HepG2 (cell line): Measurements from ENCODE around the gene GPR173. TPM values are rescaled to one million over a fixed set of nuclear protein-coding genes. Genes with fewer than 3 reads are reported as not detected.
A peak's percentile ranks its signal among the peaks of the same experiment; 100 is the strongest.

ENCODE experiments used
- ATAC-seq: fragments of 200-7000 bp; cut with Tn5 transposase; 3 replicates; pipeline ENCODE4 v1.9.1; 2020; ENCODE audit warnings: mild to moderate bottlenecking, moderate library complexity
- BruUV-seq: library from RNA; stranded (reverse); fragments of 400-500 nt; replicated peaks from 2 replicates; lab custom pipeline; 2021; lab: Mats Ljungman, UMichigan
- CTCF ChIA-PET: fragments of 300-600 bp; formaldehyde crosslinking; extraction: SDS; loops from one replicate; lab custom pipeline; 2021; ENCODE audit warnings: low total read pairs, inconsistent platforms, low intra/inter-chr PET ratio; lab: Yijun Ruan, JAX
- POLR2A ChIA-PET: fragments of 350-600 bp; sonication (Branson Sonifier 250); formaldehyde crosslinking; loops from one replicate; lab custom pipeline; 2020; ENCODE audit warnings: antibody characterized with exemption, inconsistent platforms; lab: Yijun Ruan, JAX
- DNase-seq: peaks from one replicate; pipeline ENCODE4 v3.0.0-alpha.2; 2015; ENCODE audit warnings: low spot score
- FAIRE-seq: peaks from 3 replicates; lab custom pipeline; 2011; peaks lifted over from hg19 to GRCh38; lab: Jason Lieb, UNC
- H2AFZ ChIP-seq: one replicate; pipeline ENCODE4 v1.6.1; 2011; ENCODE audit warnings: low read length, inconsistent platforms
- H3K27ac ChIP-seq: fragments of 300-600 bp; 3 replicates; pipeline ENCODE4 v1.8.0; 2011; ENCODE audit warnings: mixed run types, mild to moderate bottlenecking, mixed read lengths, low read length, inconsistent platforms; ENCODE audit not compliant: insufficient read depth; ENCODE audit errors: extremely low read length
- H3K27me3 ChIP-seq, 2 experiments: fragments of 200-600 bp in 1 of 2; 2 replicates in 1 of 2; 3 replicates in 1 of 2; pipeline versions ENCODE4 v1.6.0 to v1.8.0; 2011; ENCODE audit warnings: low read length in 2 of 2, mild to moderate bottlenecking in 2 of 2, moderate library complexity in 2 of 2, inconsistent platforms in 1 of 2; ENCODE audit not compliant: insufficient read depth in 2 of 2, control insufficient read depth in 1 of 2
- H3K36me3 ChIP-seq, 2 experiments: fragments of 200-600 bp in 1 of 2; replicated peaks in 1 of 2; 2 replicates in 1 of 2; 3 replicates in 1 of 2; pipeline versions ENCODE4 v1.5.1 to v1.8.0; 2011; ENCODE audit warnings: low read length in 2 of 2, inconsistent platforms in 1 of 2; ENCODE audit not compliant: insufficient read depth in 2 of 2, control insufficient read depth in 1 of 2
- H3K4me1 ChIP-seq: 2 replicates; pipeline ENCODE4 v1.5.1; 2012; ENCODE audit warnings: low read length, inconsistent platforms; ENCODE audit not compliant: insufficient read depth
- H3K4me2 ChIP-seq: 2 replicates; pipeline ENCODE4 v1.6.0; 2011; ENCODE audit warnings: low read depth, low read length, inconsistent platforms
- H3K4me3 ChIP-seq, 3 experiments: fragments of 200-600 bp in 1 of 3; sonication (generic), shearing (Covaris generic) in 1 of 3; replicated peaks in 1 of 3; 2 replicates each; pipeline ENCODE4 v1.5.1; 2011 to 2016; ENCODE audit warnings: low read length in 3 of 3, inconsistent platforms in 2 of 3, low read depth in 2 of 3, mild to moderate bottlenecking in 2 of 3, control low read depth in 1 of 3, mixed read lengths in 1 of 3; ENCODE audit not compliant: insufficient read depth in 1 of 3
- H3K79me2 ChIP-seq: one replicate; pipeline ENCODE4 v1.6.1; 2011; ENCODE audit warnings: low read length, inconsistent platforms; ENCODE audit not compliant: insufficient read depth
- H3K9ac ChIP-seq: 2 replicates; pipeline ENCODE4 v1.6.0; 2011; ENCODE audit warnings: mild to moderate bottlenecking, low read depth, low read length, inconsistent platforms; ENCODE audit not compliant: insufficient read depth
- H3K9me3 ChIP-seq: 2 replicates; pipeline ENCODE4 v1.5.1; 2012; ENCODE audit warnings: mild to moderate bottlenecking, low read length
- H4K20me1 ChIP-seq: 2 replicates; pipeline ENCODE4 v1.6.0; 2011; ENCODE audit warnings: inconsistent platforms, mild to moderate bottlenecking, low read length, moderate library complexity; ENCODE audit not compliant: insufficient read depth
- BATF2 ChIP-seq: sonication (generic); formaldehyde crosslinking; IDR thresholded peaks from 2 replicates; pipeline ENCODE4 v1.8.0; 2022; ENCODE audit warnings: mild to moderate bottlenecking, missing genetic modification reagents, moderate library complexity
- ELF4 ChIP-seq: sonication (generic); formaldehyde crosslinking; IDR thresholded peaks from 2 replicates; pipeline ENCODE4 v1.5.0; 2020; ENCODE audit warnings: missing genetic modification reagents, mild to moderate bottlenecking, moderate library complexity, borderline replicate concordance
- ERF ChIP-seq: IDR thresholded peaks from 2 replicates; pipeline ENCODE4 v1.6.1; 2018; ENCODE audit warnings: missing biosample characterization, missing genetic modification reagents
- FOXO1 ChIP-seq: sonication (generic); formaldehyde crosslinking; IDR thresholded peaks from 2 replicates; pipeline ENCODE4 v1.4.0; 2020; ENCODE audit warnings: missing genetic modification reagents
- HHEX ChIP-seq: IDR thresholded peaks from 2 replicates; pipeline ENCODE4 v1.6.1; 2016; ENCODE audit warnings: control low read depth
- KDM6A ChIP-seq: IDR thresholded peaks from 2 replicates; pipeline ENCODE4 v1.6.1; 2016; ENCODE audit warnings: low read depth
- MXI1 ChIP-seq: IDR thresholded peaks from 3 replicates; pipeline ENCODE4 v1.6.1; 2012; ENCODE audit warnings: low read depth, low read length, inconsistent platforms, borderline replicate concordance
- NONO ChIP-seq, 2 experiments: fragments of 450-650 bp in 1 of 2; sonication (generic) in 1 of 2; formaldehyde crosslinking in 1 of 2; IDR thresholded peaks in 1 of 2; conservative IDR thresholded peaks in 1 of 2; 2 replicates each; pipeline versions ENCODE4 v1.6.1 to v1.8.0; 2017 to 2022; ENCODE audit warnings: mild to moderate bottlenecking in 1 of 2, missing genetic modification reagents in 1 of 2, moderate library complexity in 1 of 2
- POLR2AphosphoS2 ChIP-seq: IDR thresholded peaks from 2 replicates; pipeline ENCODE4 v1.6.1; 2011; ENCODE audit warnings: low read depth, low read length, improper control_type of control experiment
- SP4 ChIP-seq: sonication (generic); formaldehyde crosslinking; IDR thresholded peaks from 2 replicates; pipeline ENCODE4 v1.8.1; 2023; ENCODE audit warnings: mild to moderate bottlenecking, missing genetic modification reagents
- TAF1 ChIP-seq: sonication (generic); formaldehyde crosslinking; IDR thresholded peaks from 2 replicates; pipeline ENCODE4 v1.4.0; 2020; ENCODE audit warnings: missing genetic modification reagents
- YY1 ChIP-seq: IDR thresholded peaks from 2 replicates; pipeline ENCODE4 v1.6.1; 2011; ENCODE audit warnings: low read length, low read depth, moderate library complexity, mild to moderate bottlenecking; ENCODE audit not compliant: insufficient read depth, insufficient replicate concordance
- ZNF121 ChIP-seq: sonication (generic); formaldehyde crosslinking; IDR thresholded peaks from 2 replicates; pipeline ENCODE4 v1.5.0; 2020; ENCODE audit warnings: mild to moderate bottlenecking, missing genetic modification reagents
- ZNF333 ChIP-seq: sonication (generic); formaldehyde crosslinking; IDR thresholded peaks from 2 replicates; pipeline ENCODE4 v1.4.0; 2020; ENCODE audit warnings: mild to moderate bottlenecking, missing genetic modification reagents, borderline replicate concordance
- ZNF574 ChIP-seq: sonication (generic); formaldehyde crosslinking; IDR thresholded peaks from 2 replicates; pipeline ENCODE4 v1.4.0; 2020; ENCODE audit warnings: missing genetic modification reagents
- ZNF614 ChIP-seq: IDR thresholded peaks from 2 replicates; pipeline ENCODE4 v1.6.1; 2018; ENCODE audit warnings: missing biosample characterization, missing genetic modification reagents, inconsistent platforms, borderline replicate concordance
- WGBS: methylation state at CpG from one replicate; pipeline ENCODE4 v1.1.6; 2017; ENCODE audit warnings: low lambda C conversion rate; 5-methylcytosine and 5-hydroxymethylcytosine counted together
- in situ Hi-C: cut with HindIII; loops from 2 replicates; pipeline ENCODE4 v1.10.0; 2017; ENCODE audit warnings: low pct_unique_long_range_greater_than_20kb; ENCODE audit not compliant: extremely low pct_ligation_motif_present
- intact Hi-C: fragments of 100-400 bp; cut with micrococcal nuclease; formaldehyde crosslinking; loops from one replicate; pipeline ENCODE4 v1.10.0; 2022; ENCODE audit not compliant: unreplicated experiment
- polyA plus RNA-seq, 8 experiments: library from polyadenylated mRNA; depleted of rRNA in 3 of 8; stranded (reverse) in 7 of 8; unstranded in 1 of 8; fragments of >200 nt; fragmentation: Illumina TruSeq in 4 of 8; extraction: Trizol in 4 of 8; gene quantifications; 2 replicates each; pipeline versions ENCODE4 v1.2.1 to v1.2.3, GENCODE V29; 2011 to 2016; ENCODE audit warnings: low read depth in 4 of 8, missing spikeins in 1 of 8, mixed read lengths in 1 of 8; ENCODE audit not compliant: insufficient read depth in 1 of 8
- total RNA-seq, 5 experiments: library from RNA; depleted of rRNA; stranded (reverse); fragments of >200 nt; fragmentation: Illumina TruSeq; extraction: Trizol; gene quantifications; 2 replicates each; pipeline ENCODE4 v1.2.3, GENCODE V29; 2016; ENCODE audit warnings: low read depth in 1 of 5
- TF ChIP-seq, protein P1 (sequence below): sonication (generic); formaldehyde crosslinking; IDR thresholded peaks from 2 replicates; pipeline ENCODE4 v1.5.0; 2020; ENCODE audit warnings: missing genetic modification reagents
- TF ChIP-seq, protein P2 (sequence below): sonication (generic); formaldehyde crosslinking; IDR thresholded peaks from 2 replicates; pipeline ENCODE4 v1.5.1; 2020; ENCODE audit warnings: mild to moderate bottlenecking, moderate library complexity, missing genetic modification reagents

Gene GPR173
- total and polyA plus RNA-seq, 2 of the 13 experiments (the other 11 are each of a cell fraction or from before 2014, with no cell fraction given), result 0.04 TPM; not detected in 1

DNA sequence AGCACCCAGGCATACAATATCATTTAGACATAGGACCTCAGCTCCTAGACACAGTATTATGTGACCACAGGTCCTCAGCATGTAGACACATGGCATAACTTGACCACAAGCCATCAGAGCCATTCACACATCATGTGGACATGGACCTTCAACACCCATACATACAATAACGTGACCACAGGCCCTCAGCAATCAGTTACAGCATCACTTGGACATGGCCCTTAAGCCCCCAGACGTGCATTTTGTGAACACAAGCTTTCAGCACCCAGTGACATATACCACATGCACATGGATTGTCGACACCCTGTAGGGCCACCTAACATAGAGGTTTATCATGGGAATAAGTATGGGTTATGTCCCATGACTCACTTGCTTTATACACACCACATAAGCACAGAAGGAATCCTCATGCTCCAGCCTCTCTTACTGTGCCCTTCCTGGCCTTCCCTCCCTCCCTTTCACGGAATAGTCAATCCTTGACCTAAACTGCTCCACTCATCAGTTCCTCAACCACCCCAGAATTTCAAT is 35.5 kb downstream of the GPR173 start:
- in situ Hi-C loops, result no loop called here
- Histone ChIP-seq H2AFZ (no peak overlapping the region), H3K4me3 (no peak overlapping the region), H3K79me2 (peaks cover 7% of the 10 kb centered on the region), H3K9ac (no peak overlapping the region), H3K4me2 (peak overlapping the region; percentile 74; the same call in 1 of the 2 replicates), H3K27ac (no peak overlapping the region), H3K9me3 (no peaks in the 10 kb centered on the region), H4K20me1 (no peaks in the 10 kb centered on the region), H3K27me3 (no peaks in the 10 kb centered on the region), H3K36me3 (peaks cover 4 to 5% of the 10 kb centered on the region in 2 experiments; a peak in 2 of 5 replicates), H3K4me1 (peaks cover 13% of the 10 kb centered on the region; the same call in 1 of the 2 replicates)
- ChIA-PET CTCF (no interaction called here), POLR2A (no interaction called here)
- no peak for DNase-seq
- no TSS peak for BruUV-seq
- 100% methylated on average over 1 of the region's 4 CpGs for WGBS
- no peak for ATAC-seq
- FAIRE-seq, result no peak
- intact Hi-C loops, result no loop called here
- no peak for TF ChIP-seq ZNF614 (CRISPR knock-in tag)
- no peak for TF ChIP-seq MXI1
- no peak for TF ChIP-seq ELF4
- TF ChIP-seq HHEX (CRISPR knock-in tag), result no peak
- no peak for TF ChIP-seq ZNF574 (CRISPR knock-in tag)
- TF ChIP-seq, protein P1, sequence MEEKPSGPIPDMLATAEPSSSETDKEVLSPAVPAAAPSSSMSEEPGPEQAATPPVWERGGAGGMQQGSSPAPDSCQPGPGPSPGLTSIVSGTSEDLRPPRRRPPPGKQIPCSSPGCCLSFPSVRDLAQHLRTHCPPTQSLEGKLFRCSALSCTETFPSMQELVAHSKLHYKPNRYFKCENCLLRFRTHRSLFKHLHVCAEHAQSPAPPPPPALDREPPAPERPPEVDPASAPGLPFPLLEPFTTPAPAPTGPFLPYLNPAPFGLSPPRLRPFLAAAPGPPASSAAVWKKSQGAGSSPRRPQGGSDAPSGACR (CRISPR knock-in tag), result no peak
- no peak for TF ChIP-seq FOXO1 (CRISPR knock-in tag)
- no peak for TF ChIP-seq POLR2AphosphoS2
- TF ChIP-seq KDM6A (CRISPR knock-in tag), result no peak
- TF ChIP-seq ZNF121 (CRISPR knock-in tag), result no peak
- no peak for TF ChIP-seq ERF (CRISPR knock-in tag)
- no peak for TF ChIP-seq NONO (IDR thresholded peaks at IDR 0.05)
- TF ChIP-seq NONO (CRISPR knock-in tag; conservative IDR thresholded peaks at IDR 0.05), result no peak
- no peak for TF ChIP-seq YY1
- TF ChIP-seq, protein P2, sequence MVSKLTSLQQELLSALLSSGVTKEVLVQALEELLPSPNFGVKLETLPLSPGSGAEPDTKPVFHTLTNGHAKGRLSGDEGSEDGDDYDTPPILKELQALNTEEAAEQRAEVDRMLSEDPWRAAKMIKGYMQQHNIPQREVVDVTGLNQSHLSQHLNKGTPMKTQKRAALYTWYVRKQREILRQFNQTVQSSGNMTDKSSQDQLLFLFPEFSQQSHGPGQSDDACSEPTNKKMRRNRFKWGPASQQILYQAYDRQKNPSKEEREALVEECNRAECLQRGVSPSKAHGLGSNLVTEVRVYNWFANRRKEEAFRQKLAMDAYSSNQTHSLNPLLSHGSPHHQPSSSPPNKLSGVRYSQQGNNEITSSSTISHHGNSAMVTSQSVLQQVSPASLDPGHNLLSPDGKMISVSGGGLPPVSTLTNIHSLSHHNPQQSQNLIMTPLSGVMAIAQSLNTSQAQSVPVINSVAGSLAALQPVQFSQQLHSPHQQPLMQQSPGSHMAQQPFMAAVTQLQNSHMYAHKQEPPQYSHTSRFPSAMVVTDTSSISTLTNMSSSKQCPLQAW (CRISPR knock-in tag), result no peak
- TF ChIP-seq SP4 (CRISPR knock-in tag), result no peak
- no peak for TF ChIP-seq ZNF333 (CRISPR knock-in tag)
- TF ChIP-seq BATF2 (CRISPR knock-in tag), result no peak
- no peak for TF ChIP-seq TAF1 (CRISPR knock-in tag)
